NCI-H2196 (cell line): ENCODE measurements around the gene GIPC1.
A peak's percentile ranks its signal among the peaks of the same experiment; 100 is the strongest.
"Not testable (repeated sequence)": the region's sequence is repeated elsewhere in the genome, so short reads cannot be mapped to it uniquely, and the experiment has no call there.

Experiments
- DNase-seq: peaks from one replicate; lab custom pipeline; 2025; ENCODE audit not compliant: unreplicated experiment; lab: John Stamatoyannopoulos, UW

Gene GIPC1, protein sequence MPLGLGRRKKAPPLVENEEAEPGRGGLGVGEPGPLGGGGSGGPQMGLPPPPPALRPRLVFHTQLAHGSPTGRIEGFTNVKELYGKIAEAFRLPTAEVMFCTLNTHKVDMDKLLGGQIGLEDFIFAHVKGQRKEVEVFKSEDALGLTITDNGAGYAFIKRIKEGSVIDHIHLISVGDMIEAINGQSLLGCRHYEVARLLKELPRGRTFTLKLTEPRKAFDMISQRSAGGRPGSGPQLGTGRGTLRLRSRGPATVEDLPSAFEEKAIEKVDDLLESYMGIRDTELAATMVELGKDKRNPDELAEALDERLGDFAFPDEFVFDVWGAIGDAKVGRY

DNA sequence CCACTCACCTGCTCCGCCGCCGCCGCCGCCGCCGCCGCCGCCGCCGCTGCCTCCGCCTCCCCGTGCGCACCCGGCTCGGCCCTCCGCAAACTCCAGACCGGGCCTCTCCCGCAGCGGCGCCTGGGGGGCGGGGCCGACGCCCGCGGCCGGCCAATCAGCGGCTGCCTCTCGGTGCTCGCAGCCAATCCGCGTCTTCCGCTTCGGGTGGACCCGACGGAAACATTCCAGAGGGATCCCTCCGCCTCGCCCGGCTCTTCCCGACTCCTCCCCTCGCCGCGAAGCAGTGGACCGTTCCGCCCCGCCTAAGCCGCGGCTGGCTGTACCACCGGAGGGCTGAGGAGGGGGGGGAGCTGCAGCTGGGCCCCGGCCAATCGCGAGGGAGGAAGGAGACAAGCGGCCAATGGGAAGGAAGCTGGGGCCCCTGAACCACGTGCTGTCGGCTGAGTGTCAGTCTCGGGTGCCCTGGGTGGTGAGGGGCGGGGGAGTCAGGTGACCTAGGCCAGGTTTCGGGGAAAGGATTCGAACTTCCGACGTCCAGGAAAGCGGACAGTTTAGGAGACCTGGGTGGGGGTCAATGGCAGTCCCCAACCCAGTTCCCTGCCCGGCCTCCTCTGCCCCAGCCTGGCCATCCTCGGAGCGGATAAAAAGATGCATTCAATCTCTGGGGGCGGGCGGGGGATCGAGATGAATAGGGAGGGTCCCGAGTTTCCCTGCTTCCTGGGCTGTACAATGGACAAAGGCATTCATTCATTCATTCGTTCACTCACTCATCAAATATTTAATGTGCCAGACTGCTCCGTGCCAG, at the start of gene GIPC1:
TSS of gene GIPC1 (minus strand) at position 99 of the 805 bp plus-strand sequence. CDS start 13,151 bp downstream, outside the sequence.
- peak; percentile 98 for DNase-seq

DNA sequence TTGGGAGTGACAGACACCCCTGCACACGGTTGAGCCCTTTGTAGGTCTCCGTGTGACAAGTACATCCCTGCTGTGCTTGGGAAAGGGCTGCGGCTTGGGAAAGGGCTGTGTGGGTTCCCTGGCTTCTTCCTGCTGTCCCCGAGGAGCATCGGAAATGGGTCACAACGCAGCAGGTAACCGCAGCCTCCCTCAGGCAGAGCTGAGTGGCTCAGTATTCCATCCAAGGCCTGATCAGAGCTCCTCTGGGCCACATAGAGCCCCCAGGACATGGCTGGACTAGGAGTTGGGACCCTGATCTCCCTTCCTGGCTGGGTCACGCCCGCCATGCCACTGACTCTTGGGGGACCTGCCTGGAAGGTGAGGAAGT, 49.8 kb upstream of the GIPC1 start:
- no peak for DNase-seq

DNA sequence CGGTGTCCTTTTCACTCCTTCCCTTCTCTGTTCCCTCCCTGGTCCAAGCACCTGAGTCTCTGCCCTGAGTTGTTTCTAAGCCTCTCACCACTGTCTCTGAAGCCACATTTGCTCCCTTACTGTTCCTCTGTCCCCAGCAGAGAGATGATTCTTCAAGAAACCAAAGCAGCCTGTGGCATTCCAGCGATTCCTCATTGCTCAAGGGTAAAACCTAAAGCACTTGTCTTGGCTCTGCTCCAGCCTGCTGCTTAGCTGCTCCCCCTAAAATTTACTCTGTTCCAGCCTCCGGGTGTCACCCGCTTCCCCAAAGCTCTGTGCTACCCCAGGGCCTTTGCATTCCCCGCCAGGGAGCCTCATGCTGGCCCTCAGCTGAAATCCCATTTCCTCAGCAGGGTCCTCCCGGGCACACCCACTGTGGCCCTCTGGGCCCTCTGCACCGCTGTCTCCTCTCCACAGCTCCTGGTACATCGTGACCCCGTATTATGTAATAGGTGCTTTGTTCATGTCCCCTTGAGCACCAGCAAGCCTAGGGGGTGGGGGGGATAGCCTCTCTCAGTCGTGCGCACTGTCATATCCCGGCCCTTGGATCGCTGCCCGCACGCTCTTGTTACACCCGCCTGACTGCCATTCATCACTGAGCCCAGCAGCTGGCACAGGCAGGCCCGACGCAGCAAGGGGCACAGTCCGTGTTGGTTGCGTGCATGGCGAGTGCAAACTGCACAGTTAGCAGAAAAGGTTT, 49.2 kb upstream of the GIPC1 start:
- peak; percentile 85 for DNase-seq

DNA sequence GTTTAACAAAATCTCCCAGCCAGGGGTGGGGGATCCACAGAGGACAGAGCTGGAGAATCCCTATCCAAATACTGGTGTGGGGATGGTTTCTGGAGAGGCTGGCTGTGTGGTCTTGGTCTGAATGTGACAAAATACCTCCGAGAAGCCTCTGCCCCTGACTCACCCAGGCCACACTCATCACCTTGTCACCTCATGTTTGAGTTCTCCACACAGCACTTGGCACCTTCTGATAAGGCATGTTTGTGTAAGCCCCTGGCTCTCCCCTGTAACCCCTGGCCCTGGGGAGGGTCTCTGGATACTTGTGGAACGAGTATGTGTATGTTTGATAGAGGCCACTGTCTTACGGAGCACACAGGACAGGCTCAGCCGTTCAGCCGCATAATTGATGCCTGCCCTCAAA, 48.1 kb upstream of the GIPC1 start:
- no peak for DNase-seq

DNA sequence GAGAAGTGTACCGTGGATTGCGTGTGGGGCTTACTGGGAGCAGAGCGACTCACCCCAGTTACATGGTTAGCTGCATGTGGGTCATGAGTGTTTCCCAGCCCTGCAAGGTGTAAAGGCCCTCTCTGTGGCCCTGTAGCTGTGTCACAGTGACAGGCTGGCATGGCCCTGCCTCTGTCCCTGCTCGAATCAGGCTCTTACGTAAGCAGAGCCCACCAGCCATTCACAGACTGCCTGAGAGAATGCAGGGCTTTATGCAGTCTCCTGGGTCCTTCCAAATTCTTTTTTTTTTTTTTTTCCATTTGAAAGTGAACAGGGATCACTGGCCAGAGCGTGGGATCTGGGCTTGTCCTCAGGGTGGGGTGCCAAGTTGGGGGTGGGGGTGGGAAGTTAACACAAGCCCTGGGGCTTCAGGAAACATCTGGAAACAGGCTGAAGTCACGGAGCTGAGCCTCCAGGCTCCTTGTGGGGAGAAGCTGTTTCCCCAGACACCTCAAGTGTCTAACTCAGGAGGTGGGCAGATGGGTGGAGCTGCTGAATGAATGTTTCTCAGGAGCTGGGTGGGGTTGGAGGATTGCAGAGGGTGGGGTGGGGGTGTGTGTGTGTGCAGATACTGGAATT, 46.9 kb upstream of the GIPC1 start:
- no peak for DNase-seq

DNA sequence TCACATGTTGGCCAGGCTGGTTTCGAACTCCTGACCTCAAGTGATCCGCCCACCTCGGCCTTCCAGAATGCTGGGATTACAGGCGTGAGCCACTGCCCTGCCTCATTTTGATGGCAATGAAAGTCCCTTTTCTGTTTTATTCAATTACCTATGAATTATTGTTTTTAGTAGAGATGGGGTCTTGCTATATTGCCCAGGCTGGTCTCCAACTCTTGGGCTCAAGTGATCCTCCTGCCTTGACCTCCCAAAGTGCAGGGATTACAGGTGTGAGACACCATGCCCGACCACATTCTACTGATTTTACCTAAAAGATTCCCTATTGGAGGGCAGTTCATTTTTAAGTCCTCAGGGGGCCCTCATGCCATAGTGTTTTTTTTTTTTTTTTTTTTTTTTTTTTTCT, 46.1 kb upstream of the GIPC1 start:
- DNase-seq: not testable (repeated sequence)

DNA sequence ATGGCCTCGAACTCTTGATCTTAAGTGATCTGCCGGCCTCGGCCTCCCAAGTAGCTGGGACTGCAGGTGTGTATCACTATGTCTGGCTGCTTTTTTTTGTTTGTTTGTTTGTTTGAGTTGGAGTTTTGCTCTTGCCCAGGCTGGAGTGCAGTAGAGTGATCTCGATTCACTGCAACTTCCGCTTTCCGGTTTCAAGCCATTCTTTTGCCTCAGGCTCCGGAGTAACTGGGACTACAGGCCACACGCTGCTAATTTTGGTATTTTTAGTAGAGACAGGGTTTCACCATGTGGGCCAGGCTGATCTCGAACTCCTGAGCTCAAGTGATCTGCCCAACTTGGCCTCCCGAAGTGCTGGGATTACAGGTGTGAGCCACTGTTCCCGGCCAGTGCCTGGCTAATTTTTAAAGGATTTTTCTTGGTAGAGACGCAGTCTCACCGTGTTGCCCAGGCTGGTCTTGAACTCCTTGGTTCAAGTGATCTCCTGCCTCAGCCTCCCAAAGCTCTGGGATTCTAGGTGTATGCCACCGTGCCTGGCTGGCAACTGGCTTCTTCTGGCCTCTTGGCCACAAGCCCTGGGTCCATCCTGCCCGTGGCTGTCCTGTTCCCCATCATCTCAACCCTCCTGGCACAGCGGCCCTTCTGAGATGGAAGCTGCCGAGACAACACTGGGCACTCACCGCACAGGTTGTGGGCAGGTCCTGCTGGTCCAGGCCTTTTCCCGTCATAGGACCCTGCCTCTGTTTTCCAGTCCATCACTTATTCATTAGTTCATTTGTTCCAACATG, 45.0 kb upstream of the GIPC1 start:
- no peak for DNase-seq

DNA sequence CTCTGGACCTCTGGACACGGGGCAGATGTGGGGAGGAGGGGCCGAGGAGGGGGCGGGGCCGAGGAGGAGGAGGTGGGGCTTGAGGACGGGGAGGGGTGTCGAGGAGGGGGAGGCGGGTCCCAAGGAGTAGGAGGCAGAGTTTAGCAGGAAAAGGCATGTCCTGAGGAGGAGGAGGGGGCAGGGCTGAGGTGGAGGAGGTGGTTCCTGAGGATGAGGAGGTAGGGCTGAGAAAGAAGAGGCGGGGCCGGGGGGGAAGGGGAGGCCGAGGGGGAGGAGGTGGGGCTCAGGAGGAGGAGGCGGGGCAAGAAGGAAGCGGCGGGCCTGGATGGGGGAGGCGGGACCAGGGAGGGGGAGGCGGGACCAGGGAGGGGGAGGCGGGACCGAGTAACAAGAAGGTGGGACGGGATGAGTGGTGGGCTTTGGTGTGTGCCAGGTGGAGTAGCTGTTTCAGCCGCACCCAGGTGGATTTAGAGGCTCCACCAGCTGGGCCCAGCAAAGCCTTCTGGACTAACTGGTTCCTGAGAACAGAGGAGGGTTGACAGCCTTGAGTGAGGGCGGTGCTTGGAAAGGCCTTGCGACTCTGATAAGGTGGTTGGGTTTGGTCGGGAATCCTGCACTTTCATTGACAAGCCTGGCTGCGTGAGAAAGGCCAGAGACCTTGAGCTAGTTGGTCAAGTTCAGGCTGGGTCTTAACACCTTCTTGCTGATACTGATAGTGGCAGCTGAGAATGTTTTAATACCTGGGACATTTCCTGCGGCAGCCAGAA, 41.2 kb upstream of the GIPC1 start:
- DNase-seq: peak; percentile 50

DNA sequence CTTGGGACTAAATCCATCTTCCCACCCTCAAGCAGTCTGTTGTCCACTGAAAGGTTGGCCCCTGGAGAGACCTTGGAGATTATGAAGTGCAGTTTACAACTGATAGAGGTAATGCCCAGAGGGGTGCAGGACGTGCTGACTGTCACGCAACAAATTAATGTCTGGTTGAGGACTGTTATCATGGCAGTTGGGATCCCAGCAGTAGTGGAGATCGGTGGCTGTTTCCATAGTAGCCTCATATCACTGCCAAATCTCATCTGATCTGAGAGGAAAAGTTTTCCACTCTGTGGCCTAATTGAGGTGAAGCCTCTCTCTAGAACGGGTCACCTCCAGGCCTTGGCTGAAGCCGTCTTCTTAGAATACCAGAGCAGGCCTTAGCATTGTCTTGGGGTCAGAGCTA, 37.5 kb upstream of the GIPC1 start:
- DNase-seq: no peak

DNA sequence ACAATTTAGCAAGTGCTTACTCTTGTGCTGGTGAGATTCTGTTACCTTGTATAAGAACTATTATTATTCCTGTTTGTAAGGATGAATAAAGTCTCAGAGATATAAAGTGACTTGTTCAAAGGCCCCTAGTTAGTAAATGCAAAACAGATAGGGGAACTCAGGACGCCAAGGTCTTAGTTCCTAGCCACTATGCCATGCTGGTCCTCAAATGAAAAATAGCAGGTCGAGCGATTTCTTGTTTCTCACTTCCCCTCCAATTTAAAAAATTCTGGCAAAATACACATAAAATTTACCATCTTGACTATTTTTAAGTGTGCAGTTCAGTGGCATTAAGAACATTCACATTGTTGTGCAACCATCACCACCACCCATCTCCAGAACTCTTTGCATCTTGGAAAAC, 34.6 kb upstream of the GIPC1 start:
- no peak for DNase-seq

DNA sequence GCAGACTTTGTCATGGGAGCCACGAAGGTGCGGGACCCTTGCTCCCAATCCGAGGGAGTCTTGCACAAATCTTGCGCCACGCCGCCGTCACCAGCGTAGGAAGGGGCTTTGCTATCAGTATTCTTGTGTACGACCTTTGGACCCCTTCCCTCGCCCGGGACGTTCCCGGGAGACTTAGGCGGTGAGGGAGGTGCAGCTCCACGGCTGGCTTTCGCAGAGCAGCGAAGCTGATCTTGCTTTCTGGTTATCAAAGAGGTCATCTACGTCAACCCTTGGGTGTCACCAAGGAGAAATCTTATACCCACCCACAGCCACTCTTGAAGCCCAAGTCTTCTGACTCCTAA, 34.0 kb upstream of the GIPC1 start:
- no peak for DNase-seq

DNA sequence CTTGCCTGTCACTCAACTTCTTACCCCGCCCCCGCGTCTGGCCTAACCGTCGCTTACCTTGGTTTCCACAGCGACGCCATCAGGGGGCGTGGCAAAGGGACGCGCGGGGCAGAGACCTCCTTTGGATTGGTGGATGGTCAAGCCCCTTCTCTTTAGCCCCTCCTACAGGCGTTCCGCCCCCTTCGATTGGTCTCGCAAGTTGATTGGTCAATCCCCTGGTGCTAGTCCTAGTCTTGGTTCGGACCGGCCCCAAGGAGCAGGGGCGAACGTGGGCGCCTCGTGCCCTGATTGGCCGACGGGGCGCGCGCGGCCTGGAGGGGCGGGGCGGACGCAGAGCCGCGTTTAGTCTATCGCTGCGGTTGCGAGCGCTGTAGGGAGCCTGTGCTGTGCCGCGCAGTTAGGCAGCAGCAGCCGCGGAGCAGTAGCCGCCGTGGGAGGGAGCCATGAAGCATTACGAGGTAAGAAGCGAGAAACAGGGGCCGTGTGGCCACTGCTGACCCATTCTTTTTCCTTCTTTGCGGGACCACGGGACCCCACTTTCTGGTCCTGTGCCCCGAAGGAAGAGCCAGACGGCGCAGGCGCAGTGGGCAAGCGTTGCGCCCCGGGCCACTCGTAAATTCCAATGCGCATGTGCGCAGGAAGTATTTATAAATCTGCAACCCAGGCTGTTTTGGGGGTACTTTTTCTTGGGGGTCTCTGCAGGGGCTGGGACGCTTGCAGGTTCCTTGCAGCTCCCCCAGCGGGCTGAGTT, 33.5 kb upstream of the GIPC1 start, which contains the start of gene TECR:
TSS of gene TECR (plus strand) at position 341 of the 751 bp plus-strand sequence. CDS start at position 444, 103 bp downstream.
- peak; percentile 100 for DNase-seq

DNA sequence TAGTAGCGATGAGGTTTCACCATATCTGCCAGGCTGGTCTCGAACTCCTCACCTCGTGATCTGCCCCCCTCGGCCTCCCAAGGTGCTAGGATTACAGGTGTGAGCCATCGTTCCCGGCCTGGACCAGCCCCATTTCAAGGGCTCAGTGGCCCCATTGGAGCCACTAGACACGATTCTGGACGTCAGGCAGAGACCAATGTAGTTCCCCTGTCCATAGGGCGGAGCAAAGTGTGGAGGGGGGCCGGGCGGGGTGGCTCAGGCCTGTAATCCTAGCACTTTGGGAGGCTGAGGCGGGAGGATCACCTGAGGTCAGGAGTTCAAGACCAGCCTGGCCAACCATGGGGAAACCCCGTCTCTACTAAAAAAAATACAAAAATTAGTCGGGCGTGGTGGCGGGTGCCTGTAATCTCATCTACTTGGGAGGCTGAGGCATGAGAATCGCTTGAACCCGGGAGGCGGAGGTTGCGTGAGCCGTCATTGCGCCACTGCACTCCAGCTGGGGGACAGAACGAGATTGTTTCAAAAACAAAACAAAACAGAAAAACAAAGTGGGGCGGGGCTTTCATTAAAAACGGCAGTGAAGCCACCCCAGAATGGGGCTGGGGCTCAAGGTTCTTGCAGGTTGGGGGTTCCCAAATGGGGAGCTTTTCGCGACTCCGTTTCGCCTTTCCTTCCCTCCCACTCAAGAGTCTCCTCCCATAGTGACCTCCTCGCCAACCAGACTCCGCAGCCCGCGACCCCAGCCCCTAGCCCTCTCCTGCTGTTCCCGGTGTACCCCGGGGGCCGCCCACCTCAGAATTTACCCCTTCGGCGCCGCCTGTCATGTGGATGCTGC, 32.7 kb upstream of the GIPC1 start:
- DNase-seq: no peak

DNA sequence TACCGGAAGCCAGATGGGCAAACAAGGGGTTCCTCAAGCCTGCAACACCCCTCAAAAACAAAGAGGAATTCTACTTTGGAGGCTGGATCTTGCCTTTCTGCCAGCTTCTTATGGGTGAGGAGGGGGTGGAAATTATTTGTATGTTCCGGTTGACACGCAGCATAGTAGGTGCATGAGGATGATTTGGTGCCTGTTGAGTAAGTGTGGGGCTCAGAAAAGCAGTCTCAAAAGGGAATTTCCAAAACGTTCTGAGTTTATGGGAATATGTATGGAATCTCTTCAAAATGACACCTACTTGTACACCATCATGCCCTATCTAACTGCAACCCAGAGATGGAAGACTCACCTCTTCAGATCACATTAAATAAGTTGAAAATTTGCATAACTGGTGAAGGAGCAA, 30.5 kb upstream of the GIPC1 start:
- no peak for DNase-seq

DNA sequence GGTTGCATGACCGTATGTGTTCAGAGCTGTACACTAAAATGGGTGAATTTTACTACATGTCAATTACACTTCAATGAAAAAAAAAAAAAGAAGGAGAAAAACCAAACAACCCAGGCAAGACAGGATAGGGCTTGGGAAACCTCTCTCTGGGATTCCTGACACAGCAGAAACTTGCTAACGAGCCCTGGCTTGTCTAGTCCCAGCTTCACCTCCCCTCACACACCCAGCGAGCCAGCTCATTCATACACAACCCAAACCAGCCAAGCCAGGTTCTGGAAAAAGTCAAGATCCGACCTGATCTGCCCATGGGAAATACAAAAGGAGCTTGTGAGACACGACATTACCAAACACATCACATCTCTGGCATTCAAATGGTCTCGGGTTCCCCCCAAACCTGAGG, 29.8 kb upstream of the GIPC1 start:
- no peak for DNase-seq

DNA sequence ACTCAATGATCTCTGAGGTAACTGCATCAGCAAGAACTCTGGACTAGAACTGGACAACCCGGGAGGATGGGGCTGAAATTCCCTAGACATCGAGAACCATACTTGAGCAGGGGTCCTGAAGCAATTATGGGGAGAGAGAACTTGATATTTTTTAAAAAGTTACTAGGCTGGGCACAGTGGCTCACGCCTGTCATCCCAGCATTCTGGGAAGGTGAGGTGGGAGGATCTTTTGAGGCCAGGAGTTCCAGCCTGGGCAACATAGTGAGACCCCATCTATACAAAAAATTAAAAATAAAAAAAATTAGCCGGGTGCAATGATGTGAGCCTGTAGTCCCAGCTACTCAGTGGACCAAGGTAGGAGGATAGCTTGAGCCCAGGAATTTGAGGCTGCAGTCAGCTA, 24.6 kb upstream of the GIPC1 start:
- no peak for DNase-seq

DNA sequence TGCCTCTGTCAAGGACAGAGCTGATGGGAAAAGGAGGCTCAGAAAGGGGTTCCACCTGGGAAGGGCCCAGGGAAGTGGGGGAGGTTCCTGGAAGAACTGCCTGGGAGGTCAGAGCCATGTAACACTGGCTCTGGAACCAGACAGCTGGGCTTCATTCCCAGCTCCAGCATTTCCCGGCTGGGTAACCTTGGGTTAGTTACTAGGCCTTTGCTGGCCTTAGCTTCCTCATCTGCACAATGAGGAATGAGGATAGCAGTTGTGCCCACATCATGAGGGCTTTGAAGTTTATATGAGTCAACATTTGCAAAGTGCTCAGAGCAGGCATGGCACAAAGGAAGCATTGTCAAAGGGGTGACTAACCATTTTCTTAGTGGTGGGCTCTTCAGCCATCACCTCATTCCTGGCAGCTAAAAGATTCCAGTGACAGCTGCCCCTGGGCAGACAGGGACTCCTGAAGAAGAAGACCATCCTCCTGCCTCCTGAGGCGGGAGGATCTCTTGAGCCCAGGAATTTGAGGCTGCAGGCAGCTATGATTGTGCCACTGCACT, 24.0 kb upstream of the GIPC1 start:
- DNase-seq: peak; percentile 71
